Stimulated activated CD8-positive, alpha-beta memory T cell treated with anti-CD3 and anti-CD28 coated beads, Interleukin-4, amount 100 ng/mL, for 1 hour (primary cell): ENCODE measurements around the gene SUMF2.
"Not testable (repeated sequence)": the region's sequence is repeated elsewhere in the genome, so short reads cannot be mapped to it uniquely, and the experiment has no call there.

Experiments
- DNase-seq, 2 donors: peaks; one replicate each; pipeline ENCODE4 v3.0.0-alpha.2; 2020; ENCODE audit warnings: low read depth in 2 of 2, low spot score in 1 of 2

Gene SUMF2

DNA sequence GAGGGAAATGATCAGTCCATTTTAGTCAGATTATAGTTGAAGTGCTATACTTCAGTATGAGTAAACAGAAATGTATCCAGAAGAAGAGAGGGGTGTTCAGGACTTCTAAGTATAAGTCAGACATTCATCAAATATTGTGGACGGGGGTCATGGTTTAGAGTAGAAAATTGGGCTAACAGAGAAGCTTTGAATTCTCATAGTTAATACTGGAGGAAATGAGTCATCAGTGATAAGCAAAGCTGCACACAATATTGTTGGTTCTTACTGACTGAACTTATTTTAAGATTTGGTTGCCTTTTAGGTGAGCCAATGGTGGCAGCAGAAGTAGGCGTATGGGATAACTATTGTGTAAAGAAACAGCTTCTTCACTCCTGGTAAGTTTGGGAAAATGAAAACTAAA, 1.7 kb upstream of the SUMF2 start:
- no peak for DNase-seq

DNA sequence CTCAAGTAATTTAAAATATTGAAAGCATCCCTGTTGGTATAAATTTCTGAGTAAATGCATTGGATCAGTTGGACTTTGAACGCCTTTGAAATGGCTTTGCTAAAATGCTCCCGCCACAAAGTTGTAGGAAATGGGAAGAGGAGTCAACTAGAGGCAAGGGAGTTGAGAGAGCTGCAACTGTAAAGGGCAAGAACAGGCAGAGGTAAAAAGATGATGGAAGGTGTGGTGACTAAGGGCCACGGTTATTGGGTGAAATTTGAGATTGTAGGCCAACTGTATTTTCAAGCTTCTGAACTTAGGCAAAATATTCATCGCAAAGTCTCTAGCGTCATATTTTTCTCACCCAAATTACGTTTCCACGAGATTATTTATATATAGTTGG, 595 bp upstream of the SUMF2 start:
- no peak for DNase-seq

DNA sequence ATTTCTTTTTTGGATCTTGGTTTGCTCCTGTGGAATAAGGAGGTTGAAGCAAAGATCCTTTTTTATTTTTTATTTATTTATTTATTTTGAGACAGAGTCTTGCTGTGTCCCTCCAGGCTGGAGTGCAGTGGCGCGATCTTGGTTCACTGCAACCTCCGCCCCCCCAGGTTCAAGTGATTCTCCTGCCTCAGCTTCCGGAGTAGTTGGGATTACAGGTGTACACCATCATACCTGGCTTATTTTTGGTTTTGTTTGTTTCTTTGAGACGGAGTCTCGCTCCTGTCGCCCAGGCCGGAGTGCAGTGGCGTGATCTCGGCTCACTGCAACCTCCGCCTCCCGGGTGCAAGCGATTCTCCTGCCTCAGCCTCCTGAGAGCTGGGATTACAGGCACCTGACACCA, 2.3 kb downstream of the SUMF2 start:
- not testable (repeated sequence) for DNase-seq

DNA sequence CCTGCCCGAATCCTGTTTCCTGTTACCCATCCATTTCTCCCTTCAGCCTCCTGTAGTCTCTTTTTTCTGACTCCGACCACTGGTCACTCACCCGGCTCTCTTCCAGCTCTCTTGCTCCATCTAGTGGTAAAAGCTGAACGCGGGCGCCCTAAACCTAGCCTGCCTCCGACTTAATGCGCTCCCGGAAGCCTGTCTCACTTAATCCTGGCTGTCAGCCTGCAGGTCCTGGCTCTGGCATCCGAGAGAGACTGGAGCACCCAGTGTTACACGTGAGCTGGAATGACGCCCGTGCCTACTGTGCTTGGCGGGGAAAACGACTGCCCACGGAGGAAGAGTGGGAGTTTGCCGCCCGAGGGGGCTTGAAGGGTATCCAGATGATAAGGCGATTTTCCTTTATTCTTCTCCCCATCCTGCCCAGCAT, 10.3 kb downstream of the SUMF2 start:
- peak; percentile 28 to 39 for DNase-seq

DNA sequence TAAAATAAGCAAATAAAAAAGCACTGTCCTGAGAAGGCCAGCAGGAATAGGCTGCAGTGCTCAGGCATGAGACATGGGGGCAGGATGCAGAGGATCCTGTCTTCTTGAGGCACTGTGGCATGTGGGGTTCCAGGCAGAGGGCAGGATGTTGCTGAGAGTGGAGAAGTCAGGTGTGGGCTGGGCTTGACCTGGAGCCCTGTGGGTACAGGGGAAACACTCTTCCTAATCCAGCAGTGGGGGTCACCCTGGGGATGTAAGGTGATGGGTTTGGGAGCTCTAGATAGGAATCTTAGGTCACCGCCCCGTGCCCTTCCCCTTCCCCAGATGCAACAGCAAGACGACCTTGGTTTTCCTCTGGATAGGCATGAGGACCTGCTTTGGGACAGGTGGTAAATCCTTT, 13.6 kb downstream of the SUMF2 start:
- no peak for DNase-seq

DNA sequence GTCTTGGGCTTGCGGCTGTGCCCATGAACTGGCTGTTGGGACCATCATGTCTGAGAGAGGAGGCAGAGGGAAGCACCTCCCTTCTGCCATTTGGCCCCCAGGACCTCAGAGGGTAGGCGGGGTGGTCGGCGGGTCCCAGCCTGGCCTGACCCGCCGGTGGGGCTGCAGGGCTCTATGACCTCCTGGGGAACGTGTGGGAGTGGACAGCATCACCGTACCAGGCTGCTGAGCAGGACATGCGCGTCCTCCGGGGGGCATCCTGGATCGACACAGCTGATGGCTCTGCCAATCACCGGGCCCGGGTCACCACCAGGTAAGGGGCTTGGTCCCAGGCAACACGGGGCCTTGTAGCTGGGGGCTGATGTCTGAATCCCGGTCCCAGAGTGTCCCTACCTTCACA, 14.1 kb downstream of the SUMF2 start:
- no peak for DNase-seq

DNA sequence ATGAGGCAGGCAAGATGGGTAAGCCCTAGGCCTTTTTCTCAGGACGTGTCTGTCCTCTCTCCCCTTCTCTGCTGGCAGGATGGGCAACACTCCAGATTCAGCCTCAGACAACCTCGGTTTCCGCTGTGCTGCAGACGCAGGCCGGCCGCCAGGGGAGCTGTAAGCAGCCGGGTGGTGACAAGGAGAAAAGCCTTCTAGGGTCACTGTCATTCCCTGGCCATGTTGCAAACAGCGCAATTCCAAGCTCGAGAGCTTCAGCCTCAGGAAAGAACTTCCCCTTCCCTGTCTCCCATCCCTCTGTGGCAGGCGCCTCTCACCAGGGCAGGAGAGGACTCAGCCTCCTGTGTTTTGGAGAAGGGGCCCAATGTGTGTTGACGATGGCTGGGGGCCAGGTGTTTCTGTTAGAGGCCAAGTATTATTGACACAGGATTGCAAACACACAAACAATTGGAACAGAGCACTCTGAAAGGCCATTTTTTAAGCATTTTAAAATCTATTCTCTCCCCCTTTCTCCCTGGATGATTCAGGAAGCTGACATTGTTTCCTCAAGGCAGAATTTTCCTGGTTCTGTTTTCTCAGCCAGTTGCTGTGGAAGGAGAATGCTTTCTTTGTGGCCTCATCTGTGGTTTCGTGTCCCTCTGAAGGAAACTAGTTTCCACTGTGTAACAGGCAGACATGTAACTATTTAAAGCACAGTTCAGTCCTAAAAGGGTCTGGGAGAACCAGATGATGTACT, 15.5 kb downstream of the SUMF2 start:
- DNase-seq = no peak

DNA sequence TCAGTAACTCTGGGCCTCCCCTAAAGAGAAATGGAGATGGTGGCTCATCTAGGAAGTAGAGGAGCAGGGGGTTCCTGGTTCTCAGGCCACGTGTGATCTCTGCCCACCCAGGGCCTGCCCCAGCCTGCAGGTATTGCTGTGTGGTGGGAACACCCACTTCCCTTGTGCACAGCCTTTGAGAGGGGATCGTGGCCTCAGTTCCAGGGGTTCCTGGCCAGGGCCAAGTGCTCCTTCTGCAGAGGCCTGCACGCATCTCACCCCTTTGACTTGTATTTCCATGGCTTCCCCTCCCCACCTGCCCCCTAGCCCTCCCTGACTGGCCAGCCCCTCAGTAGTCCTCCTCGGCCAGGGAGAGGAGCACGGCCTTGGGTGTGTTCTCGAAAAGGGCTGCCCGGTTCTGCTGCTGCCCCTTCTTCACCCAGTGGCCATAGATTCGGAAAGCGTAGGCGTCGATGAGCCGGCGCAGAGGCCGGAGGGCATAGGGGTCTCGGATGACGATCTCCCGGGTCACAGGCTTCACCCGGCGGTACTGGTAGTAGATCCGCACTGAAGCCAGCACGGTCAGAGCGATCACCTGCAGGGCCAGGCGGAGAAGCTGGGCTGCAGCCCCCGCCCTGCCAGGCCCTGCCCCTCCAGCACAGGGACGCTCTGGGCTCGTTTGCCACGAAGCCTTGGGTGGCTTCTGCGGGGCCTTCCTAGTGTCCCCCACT, 16.8 kb downstream of the SUMF2 start:
- not testable (repeated sequence) for DNase-seq

DNA sequence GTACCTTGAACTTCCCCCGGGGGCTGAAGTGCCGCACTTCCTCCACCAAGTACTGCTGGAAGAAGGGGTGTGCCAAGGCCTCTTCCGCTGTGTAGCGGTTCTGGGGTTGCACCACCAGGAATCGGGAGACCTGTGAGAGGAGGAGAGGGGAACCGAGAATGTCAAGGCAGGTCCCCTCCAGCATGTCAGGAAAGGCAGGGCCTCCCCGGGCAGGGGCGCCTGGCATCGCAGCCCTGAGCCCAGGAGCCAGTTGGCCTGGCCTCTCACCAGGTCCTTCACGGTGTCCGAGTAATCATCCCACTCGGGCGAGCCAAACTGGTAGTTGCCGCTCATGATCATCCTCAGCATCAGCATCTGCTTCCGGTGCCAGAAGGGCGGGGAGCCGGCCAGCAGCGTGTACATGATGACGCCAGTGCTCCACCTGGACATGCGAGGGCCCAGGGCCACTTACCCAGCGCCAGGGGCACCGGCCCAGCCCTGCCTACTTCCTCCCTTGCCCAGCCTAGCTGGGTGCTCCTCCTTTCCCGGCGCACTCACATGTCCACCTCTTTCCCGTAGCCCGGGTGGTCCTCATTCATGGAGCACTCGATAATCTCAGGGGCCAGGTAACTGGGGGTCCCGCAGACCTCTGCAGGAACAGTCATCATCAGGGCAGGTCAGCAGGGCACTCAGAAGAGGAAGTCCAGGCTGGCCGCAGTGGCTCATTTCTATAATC, 17.7 kb downstream of the SUMF2 start:
- no peak for DNase-seq

DNA sequence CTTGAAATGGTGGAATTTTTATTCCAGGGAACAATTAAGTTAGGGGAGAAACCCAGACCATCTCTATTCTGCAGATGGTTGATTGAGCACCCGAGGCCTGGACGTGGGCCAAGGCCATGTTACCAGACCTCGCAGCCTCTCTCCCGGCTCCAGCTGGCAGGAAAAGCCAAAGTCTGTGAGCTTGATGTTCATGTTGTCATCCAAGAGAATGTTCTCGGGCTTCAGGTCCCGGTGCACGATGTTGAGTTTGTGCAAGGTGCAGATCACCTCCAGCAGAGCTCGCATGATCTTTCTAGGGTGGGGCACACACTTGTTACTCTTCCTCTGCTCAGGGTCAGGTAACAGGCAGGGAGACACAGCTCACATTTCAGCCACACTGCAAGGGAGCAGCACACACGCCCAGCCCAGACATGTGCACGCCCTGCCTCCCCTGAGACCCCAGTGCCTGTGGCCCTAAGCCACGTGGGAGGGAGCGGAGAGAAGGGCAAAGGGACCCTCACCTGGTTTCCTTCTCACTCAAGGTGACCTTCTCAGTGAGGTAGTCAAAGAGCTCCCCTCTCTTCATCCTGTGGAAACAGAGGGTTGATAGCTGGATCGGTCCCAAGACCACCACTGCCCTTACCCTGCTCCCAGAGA, 19.2 kb downstream of the SUMF2 start:
- DNase-seq = no peak

DNA sequence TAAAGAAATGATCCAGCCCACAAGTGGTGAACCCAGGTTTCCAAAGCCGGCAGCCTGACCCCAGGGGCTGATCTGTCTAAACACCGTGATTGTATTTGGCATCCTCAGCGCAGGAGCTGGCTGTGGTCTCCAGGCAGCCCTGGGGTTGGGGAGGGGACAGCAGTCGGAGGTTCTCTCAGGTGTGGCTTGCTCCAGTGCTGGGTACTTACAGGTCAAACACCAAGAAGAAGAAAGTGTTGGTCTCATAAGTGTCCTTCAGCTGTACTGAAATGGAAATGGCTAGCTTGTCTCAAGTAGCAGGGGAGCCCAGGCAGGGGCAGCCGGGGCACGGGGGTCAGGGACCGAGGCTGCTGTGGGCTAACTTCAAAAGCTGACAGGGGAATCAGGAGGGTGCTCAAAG, 22.7 kb downstream of the SUMF2 start:
- no peak for DNase-seq

DNA sequence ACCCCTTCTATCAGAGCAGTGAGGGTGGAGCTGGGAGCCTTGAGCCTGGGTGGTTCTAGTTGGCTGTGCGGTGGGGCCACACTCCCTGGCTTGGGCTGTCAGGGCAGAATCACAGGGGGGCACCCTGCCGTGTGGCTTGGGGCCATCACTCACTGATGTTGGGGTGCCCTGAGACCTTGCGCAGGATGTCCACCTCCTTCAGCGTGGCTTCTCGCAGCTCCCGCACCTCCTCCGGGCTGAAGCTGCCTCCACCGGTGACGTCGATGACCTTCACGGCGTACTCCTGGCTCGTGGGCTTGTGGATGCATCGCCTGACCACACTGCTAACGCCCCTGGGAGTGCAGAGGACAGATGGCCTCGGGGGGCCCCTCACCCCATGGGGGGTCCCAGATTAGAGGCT, 23.4 kb downstream of the SUMF2 start:
- DNase-seq = no peak

DNA sequence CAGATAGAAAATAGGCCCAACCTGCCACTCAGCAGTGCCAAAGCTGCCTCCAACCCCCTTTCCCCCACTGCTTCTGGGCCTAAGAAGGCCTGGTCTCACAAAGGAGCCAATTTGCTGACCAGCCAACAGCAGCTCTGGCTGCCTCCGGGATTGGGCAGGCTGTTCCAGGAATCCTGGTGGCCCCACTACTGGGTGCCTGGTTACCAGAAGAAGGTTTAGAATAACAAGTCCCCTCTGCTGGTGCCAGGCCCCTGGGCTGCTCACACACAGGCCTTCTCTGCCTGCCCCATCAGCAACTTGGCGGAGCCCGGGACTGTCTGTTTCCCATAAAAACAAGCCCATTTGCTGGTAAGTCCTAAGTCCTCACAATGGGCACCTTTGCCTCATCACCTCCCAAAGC, 27.5 kb downstream of the SUMF2 start:
- DNase-seq = no peak

DNA sequence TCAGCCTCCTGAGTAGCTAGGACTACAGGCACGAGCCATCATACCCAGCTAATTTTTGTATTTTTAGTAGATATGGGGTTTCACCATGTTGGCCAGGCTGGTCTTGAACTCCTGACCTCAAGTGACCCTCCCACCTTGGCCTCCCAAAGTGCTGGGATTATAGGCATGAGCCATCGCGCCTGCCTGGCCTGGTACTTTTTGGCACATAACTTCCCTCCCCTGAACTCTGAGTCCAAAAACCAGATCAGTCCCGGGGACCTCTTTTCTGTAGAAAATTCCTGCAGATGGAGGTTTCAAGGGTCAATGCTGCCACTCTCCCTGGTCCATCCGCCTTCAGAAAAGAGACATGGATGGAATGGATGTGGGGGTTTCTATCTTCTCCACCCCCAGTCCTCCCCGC, 28.3 kb downstream of the SUMF2 start:
- not testable (repeated sequence) for DNase-seq

DNA sequence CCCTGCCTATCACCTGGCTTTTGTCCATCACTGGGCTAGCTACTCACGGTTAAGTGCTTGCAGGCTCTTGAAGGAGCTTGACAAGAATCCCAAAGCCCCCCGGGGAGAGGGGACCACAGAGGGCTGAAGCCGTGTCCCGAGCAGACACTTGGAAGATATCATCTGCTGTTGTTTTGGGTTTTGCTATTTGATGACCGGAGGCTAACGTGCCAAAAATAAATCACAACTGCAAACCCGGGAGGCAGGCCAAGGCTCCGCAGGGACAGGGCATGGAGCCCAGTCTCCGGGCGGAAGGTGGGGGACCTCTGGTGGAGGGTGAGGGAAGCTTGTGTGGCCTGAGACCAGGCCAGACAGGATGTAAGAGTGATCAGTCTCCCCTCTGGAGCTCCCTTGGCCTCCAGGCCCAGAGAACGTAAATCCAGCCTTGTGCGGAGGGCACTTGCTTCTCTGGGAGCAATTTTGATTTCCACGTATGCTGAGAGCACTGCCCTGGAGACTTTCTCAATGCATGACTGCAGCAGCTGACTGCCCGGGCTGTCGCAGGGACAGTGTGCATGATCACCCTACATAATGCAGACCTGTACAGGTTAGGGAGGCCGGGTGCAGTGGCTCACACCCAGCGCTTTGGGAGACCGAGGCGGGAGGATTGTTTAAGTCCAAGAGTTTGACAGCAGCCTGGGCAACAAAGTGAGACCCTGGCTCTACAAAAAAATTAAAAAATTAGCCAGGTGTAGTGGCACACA, 28.9 kb downstream of the SUMF2 start, which contains the start of gene PHKG1:
Gene PHKG1, minus strand, starts transcription at position 164 of the 743 bp plus-strand sequence. CDS start 4,011 bp downstream, outside the sequence.
- DNase-seq = no peak

DNA sequence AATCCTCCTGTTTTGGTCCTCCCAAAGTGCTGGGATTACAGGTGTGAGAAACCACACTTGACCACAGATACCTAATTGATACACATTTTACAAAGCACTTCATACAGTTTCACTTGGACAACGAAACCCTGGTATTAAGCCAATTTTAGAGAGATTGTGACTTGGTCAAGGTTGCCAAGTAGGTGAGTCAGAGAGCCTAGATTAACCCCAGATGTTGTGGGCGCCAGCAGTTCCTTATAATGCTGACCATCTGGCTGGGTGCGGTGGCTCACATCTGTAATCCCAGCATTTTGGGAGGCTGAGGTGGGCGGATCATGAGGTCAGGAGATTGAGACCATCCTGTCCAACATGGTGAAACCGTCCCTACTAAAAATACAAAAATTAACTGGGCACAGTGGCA, 33.6 kb downstream of the SUMF2 start:
- DNase-seq = no peak

DNA sequence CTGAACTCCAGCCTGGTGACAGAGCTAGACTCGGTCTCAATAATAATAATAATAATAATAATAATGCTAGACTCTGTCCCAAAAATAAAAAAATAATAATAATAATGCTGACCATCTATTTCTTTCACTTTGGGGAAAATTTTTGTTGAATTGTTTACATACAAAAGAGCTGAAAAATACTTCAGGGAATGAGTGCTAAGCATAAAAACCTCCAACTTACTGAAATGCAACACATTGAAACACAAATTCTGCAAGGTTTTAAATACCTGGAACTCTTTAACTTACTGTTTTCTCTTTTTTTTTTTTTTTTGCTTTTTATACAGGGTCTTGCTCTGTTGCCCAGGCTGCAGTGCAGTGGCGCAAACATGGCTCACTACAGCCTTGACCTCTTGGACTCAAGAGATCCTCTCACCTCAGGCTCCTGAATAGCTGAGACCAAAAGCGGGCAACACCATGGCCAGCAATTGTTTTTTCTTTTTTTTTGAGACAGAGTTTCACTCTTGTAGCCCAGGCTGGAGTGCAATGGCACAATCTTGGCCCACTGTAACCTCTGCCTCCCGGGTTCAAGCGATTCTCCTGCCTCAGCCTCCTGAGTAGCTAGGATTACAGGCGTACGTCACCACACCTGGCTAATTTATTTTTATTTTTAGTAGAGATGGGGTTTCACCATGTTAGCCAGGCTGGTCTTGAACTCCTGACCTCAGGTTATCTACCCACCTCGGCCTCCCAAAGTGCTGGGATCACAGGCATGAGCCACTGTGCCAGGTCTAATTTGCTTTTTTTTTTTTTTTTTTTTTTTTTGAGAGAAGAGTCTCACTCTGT, 34.3 kb downstream of the SUMF2 start:
- not testable (repeated sequence) for DNase-seq

DNA sequence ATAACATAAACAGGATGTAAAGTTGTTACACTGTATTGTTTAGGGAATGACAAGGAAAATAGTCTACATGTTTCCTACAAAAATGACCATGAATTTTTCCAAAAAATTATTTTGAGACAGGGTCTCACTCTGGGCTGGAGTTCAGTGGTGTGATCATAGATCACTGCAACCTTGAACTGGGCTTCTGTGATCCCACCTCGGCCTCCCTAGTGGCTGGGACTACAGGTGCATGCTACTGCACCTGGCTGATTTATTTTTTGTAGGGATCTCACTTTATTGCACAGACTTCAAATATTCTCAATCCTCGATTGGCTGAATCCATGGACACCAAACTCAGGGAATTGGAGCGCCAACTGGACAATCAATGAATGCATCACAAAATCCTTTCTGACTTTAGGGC, 35.6 kb downstream of the SUMF2 start:
- DNase-seq = no peak

DNA sequence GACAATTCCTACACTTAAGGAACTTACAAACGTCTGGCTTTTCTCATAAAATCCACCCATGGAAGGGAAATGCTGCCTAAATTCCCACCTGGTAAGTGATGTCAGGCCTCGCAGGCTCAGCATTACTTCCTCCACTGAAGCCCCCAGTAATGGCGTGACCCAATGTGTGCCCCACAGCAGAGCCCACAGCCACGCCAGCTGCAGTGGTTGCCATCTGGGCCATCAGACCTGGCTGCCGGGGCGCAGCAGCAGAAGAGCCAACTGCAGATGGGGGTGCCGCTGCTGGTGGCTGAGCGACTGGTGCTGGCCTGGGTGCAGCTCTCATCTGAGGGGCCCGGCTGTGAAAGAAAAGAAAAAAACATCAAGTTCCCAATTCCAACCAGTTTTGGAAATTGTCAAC, 40.1 kb downstream of the SUMF2 start:
- DNase-seq = not testable (repeated sequence)

DNA sequence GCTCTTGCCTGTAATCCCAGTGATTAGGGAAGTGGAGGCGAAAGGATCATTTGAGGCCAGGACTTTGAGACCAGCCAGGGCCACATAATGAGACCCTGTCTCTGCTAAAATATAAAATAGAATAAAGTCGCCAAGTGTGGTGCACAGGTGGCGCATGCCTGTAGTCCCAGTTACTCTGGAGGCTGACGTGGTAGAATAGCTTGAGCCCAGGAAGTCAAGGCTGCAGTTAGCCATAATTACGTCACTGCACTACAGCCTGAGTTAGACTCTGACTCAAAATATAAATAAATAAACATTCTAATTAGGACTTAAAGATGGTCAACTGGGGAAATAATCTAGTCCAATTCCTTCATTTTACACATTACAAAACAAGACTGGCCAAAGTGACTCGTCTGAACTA, 41.4 kb downstream of the SUMF2 start:
- DNase-seq = no peak
